Choroid plexus epithelial cell (primary cell): Measurements from ENCODE around the gene AIMP1.

ENCODE experiments used
- DNase-seq: peaks from one replicate; pipeline ENCODE4 v3.0.0-alpha.2; 2010; ENCODE audit warnings: low read depth
- H3K4me3 ChIP-seq: 2 replicates; pipeline ENCODE4 v1.5.1; 2011; ENCODE audit warnings: low read depth, mild to moderate bottlenecking, control low read depth, low read length, moderate library complexity
- TF ChIP-seq, protein P1 (sequence below): conservative IDR thresholded peaks from 2 replicates; pipeline ENCODE4 v1.5.1; 2011; ENCODE audit warnings: low read depth, mild to moderate bottlenecking, control low read depth, inconsistent platforms, low read length, moderate library complexity

The AIMP1 gene

DNA sequence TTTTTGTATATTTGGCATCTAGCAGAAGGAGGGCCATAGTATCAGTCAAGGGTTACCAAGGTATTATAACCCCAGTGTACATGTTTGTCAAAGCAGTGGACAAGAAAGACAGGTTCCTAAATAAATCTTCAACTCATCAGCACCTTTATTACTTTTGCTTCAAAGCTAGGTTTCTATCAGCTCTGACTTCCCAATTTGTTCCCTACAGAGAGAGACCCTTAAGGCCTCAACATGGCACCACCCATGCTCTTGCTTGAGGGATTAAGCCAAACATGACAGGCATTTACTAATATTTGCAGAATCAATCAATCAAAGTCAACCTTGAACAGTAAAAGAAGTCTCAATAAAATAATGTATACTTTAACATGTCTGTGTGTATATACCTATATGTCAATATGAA lies 9.8 kb upstream of the AIMP1 start:
- no peak for DNase-seq
- TF ChIP-seq, protein P1, sequence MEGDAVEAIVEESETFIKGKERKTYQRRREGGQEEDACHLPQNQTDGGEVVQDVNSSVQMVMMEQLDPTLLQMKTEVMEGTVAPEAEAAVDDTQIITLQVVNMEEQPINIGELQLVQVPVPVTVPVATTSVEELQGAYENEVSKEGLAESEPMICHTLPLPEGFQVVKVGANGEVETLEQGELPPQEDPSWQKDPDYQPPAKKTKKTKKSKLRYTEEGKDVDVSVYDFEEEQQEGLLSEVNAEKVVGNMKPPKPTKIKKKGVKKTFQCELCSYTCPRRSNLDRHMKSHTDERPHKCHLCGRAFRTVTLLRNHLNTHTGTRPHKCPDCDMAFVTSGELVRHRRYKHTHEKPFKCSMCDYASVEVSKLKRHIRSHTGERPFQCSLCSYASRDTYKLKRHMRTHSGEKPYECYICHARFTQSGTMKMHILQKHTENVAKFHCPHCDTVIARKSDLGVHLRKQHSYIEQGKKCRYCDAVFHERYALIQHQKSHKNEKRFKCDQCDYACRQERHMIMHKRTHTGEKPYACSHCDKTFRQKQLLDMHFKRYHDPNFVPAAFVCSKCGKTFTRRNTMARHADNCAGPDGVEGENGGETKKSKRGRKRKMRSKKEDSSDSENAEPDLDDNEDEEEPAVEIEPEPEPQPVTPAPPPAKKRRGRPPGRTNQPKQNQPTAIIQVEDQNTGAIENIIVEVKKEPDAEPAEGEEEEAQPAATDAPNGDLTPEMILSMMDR, result no peak
- no peak overlapping the region for H3K4me3 ChIP-seq

GRCh38 chr4:106312377-106312776 lies 4.0 kb upstream of the AIMP1 start:
- peak; percentile 19 for DNase-seq
- TF ChIP-seq, protein P1, result no peak
- H3K4me3 ChIP-seq, result no peak overlapping the region

- TF ChIP-seq, protein P1, result no peak
- no peak for DNase-seq
- H3K4me3 ChIP-seq, result no peak overlapping the region
These were observed 3.3 kb upstream of the AIMP1 start for GRCh38 chr4:106312997-106313522.

DNA sequence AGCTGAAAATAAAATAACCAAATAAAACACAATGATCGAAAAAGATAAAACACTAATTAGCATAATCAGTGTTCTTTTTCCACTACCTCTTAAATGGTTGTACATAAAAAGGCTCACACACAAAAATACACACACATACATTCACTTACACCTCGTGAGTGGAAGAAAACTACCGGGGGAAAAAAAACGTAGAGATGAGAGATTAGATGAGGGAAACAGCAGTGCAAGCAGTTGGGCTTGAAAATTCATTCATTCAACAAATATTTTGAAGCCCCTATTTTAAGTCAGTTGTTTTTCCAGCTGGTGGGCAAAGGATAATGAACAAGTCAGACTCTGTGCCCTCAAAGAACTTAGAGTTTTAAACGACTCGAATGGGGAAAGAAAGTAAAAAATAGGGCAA lies 1.4 kb upstream of the AIMP1 start:
- TF ChIP-seq, protein P1, result no peak
- no peak for DNase-seq
- peak overlapping the region; percentile 92 for H3K4me3 ChIP-seq

- H3K4me3 ChIP-seq, result peak overlapping the region; percentile 92
- DNase-seq, result peak; percentile 31
- TF ChIP-seq, protein P1, result no peak
These were observed 828 bp upstream of the AIMP1 start for GRCh38 chr4:106315476-106315967.

DNA sequence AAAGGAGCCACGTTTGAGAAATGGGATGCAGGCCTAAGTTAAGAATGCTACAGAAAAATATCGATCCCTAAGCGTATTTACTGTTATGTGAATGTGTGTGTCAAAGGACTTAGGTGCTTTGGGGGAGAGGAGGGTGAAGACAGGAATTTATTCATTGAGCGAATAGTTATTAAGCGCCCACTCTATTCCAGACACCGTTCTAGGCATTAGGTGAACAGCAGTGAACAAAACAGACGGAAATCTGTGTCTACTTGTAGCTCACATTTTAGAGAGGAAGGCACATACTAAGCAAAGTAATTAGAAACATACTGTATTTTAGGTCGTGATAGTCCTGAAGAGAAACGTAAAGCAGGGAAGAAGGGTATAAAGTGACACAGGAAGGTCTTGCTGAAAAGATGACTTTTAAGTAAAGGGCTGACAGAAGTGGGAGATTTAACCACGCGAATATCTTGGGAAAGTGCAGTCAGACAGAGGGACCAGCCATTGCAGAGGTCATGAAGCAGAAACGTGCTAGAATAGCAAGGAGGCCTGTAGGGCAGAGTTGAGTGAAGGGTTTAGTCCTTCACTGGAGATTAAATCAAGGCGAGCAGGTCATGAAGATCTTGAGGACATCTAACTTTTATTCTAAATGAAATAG lies 541 bp downstream of the AIMP1 start:
- peak overlapping the region; percentile 92 for H3K4me3 ChIP-seq
- TF ChIP-seq, protein P1, result no peak
- peak; percentile 17 for DNase-seq

- H3K4me3 ChIP-seq, result peak overlapping the region; percentile 92
- TF ChIP-seq, protein P1, result no peak
- no peak for DNase-seq
These were observed 1.5 kb downstream of the AIMP1 start for GRCh38 chr4:106317815-106318214.
